HepG2 (cell line): Measurements from ENCODE around the gene HCFC1R1. TPM values are rescaled to one million over a fixed set of nuclear protein-coding genes. Genes with fewer than 3 reads are reported as not detected.

Experiments
- ARID5B ChIP-seq: IDR thresholded peaks from 2 replicates; pipeline ENCODE4 v1.4.0; 2020; ENCODE audit warnings: mild to moderate bottlenecking, missing genetic modification reagents
- CBFB ChIP-seq: sonication (generic); formaldehyde crosslinking; IDR thresholded peaks from 2 replicates; pipeline ENCODE4 v1.4.0; 2020; ENCODE audit warnings: missing genetic modification reagents
- CBX5 ChIP-seq: sonication (generic); formaldehyde crosslinking; IDR thresholded peaks from 2 replicates; pipeline ENCODE4 v1.4.0; 2020; ENCODE audit warnings: missing genetic modification reagents, borderline replicate concordance
- CEBPZ ChIP-seq: IDR thresholded peaks from 2 replicates; pipeline ENCODE4 v1.6.1; 2012; ENCODE audit warnings: low read length, improper control_type of control experiment
- EHMT2 ChIP-seq: fragments of 200-600 bp; sonication (generic); IDR thresholded peaks from 2 replicates; pipeline ENCODE4 v1.7.0; 2017; ENCODE audit warnings: antibody characterized with exemption, low read depth, low read length, borderline replicate concordance
- SP5 ChIP-seq: IDR thresholded peaks from 2 replicates; pipeline ENCODE4 v1.6.1; 2016; ENCODE audit warnings: low read depth, borderline replicate concordance
- TFAP4 ChIP-seq: sonication (generic); IDR thresholded peaks from 2 replicates; pipeline ENCODE4 v1.6.1; 2016; ENCODE audit warnings: low read depth, borderline replicate concordance
- ZBTB33 ChIP-seq: sonication (generic); formaldehyde crosslinking; IDR thresholded peaks from 2 replicates; pipeline ENCODE4 v1.4.0; 2020; ENCODE audit warnings: missing genetic modification reagents
- ZMAT3 ChIP-seq: sonication (generic); formaldehyde crosslinking; conservative IDR thresholded peaks from 2 replicates; pipeline ENCODE4 v1.7.0; 2021; ENCODE audit warnings: missing genetic modification reagents
- ZNF160 ChIP-seq: sonication (generic); formaldehyde crosslinking; IDR thresholded peaks from 2 replicates; pipeline ENCODE4 v1.8.0; 2022; ENCODE audit warnings: mild to moderate bottlenecking, inconsistent platforms, missing genetic modification reagents
- ZNF274 ChIP-seq: sonication (generic); formaldehyde crosslinking; IDR thresholded peaks from 2 replicates; pipeline ENCODE4 v1.5.1; 2020; ENCODE audit warnings: mild to moderate bottlenecking, missing genetic modification reagents
- ZNF34 ChIP-seq: sonication (generic); formaldehyde crosslinking; IDR thresholded peaks from 2 replicates; pipeline ENCODE4 v1.4.0; 2020; ENCODE audit warnings: mild to moderate bottlenecking, missing genetic modification reagents, borderline replicate concordance
- ZNF430 ChIP-seq: sonication (generic); formaldehyde crosslinking; IDR thresholded peaks from 2 replicates; pipeline ENCODE4 v1.9.0; 2021; ENCODE audit warnings: mild to moderate bottlenecking, missing genetic modification reagents
- ZNF441 ChIP-seq: sonication (generic); formaldehyde crosslinking; IDR thresholded peaks from 2 replicates; pipeline ENCODE4 v1.7.0; 2021; ENCODE audit warnings: missing genetic modification reagents, borderline replicate concordance
- ZNF570 ChIP-seq: sonication (generic); formaldehyde crosslinking; IDR thresholded peaks from 2 replicates; pipeline ENCODE4 v1.4.0; 2020; ENCODE audit warnings: mild to moderate bottlenecking, missing genetic modification reagents, borderline replicate concordance
- ZNF639 ChIP-seq: conservative IDR thresholded peaks from 2 replicates; pipeline ENCODE4 v1.6.1; 2018; ENCODE audit warnings: missing genetic modification reagents
- ZNF766 ChIP-seq: sonication (generic); formaldehyde crosslinking; IDR thresholded peaks from 2 replicates; pipeline ENCODE4 v1.5.0; 2020; ENCODE audit warnings: missing genetic modification reagents, borderline replicate concordance
- polyA plus RNA-seq, 8 experiments: library from polyadenylated mRNA; depleted of rRNA in 3 of 8; stranded (reverse) in 7 of 8; unstranded in 1 of 8; fragments of >200 nt; fragmentation: Illumina TruSeq in 4 of 8; extraction: Trizol in 4 of 8; gene quantifications; 2 replicates each; pipeline versions ENCODE4 v1.2.1 to v1.2.3, GENCODE V29; 2011 to 2016; ENCODE audit warnings: low read depth in 4 of 8, missing spikeins in 1 of 8, mixed read lengths in 1 of 8; ENCODE audit not compliant: insufficient read depth in 1 of 8
- total RNA-seq, 5 experiments: library from RNA; depleted of rRNA; stranded (reverse); fragments of >200 nt; fragmentation: Illumina TruSeq; extraction: Trizol; gene quantifications; 2 replicates each; pipeline ENCODE4 v1.2.3, GENCODE V29; 2016; ENCODE audit warnings: low read depth in 1 of 5

The HCFC1R1 gene
- total and polyA plus RNA-seq, 2 of the 13 experiments (the other 11 are each of a cell fraction or from before 2014, with no cell fraction given): 13.8 to 16.1 TPM

- TF ChIP-seq ZNF570 (CRISPR knock-in tag) (no peak), ZNF160 (CRISPR knock-in tag) (no peak), ZNF274 (CRISPR knock-in tag) (no peak), ARID5B (peak; percentile 10; the same call in 1 of the 2 replicates), ZNF34 (CRISPR knock-in tag) (no peak), ZBTB33 (CRISPR knock-in tag) (peak; percentile 36; the same call in 1 of the 2 replicates), ZMAT3 (CRISPR knock-in tag) (no peak), ZNF441 (CRISPR knock-in tag) (no peak), ZNF430 (CRISPR knock-in tag) (peak; percentile 58; the same call in 1 of the 2 replicates), TFAP4 (no peak), ZNF766 (CRISPR knock-in tag) (0 out of 2 replicates have a peak, but pooled peaks have one; percentile 42), SP5 (CRISPR knock-in tag) (peak; percentile 60; the same call in 1 of the 2 replicates), EHMT2 (no peak), CBFB (CRISPR knock-in tag) (0 out of 2 replicates have a peak, but pooled peaks have one; percentile 42), CEBPZ (no peak), ZNF639 (no peak), CBX5 (CRISPR knock-in tag) (no peak; the same call in 1 of the 2 replicates)
Observed at GRCh38 chr16:3027983-3028715, 4.4 kb upstream of the HCFC1R1 start (continued).
